Type B pancreatic cell (in vitro differentiated cells): ENCODE data around the gene BIVM. TPM values are rescaled to one million over a fixed set of nuclear protein-coding genes. Genes with fewer than 3 reads are reported as not detected.

Experiments
- DNase-seq: peaks from one replicate; pipeline ENCODE4 v3.0.0; 2021; ENCODE audit warnings: mixed read lengths; ENCODE audit not compliant: unreplicated experiment; ENCODE audit errors: extremely low spot score
- H3K27ac Mint-ChIP-seq: 2 replicates; pipeline ENCODE4 v1.8.0; 2021; ENCODE audit warnings: mild to moderate bottlenecking, mixed read lengths
- H3K27me3 Mint-ChIP-seq: 2 replicates; pipeline ENCODE4 v1.8.0; 2021; ENCODE audit warnings: mixed read lengths
- H3K36me3 Mint-ChIP-seq: 2 replicates; pipeline ENCODE4 v1.8.0; 2021; ENCODE audit warnings: mixed read lengths
- H3K4me1 Mint-ChIP-seq: one replicate; pipeline ENCODE4 v1.8.0; 2021; ENCODE audit warnings: mixed read lengths; ENCODE audit not compliant: unreplicated experiment
- H3K4me3 Mint-ChIP-seq: 2 replicates; pipeline ENCODE4 v1.8.0; 2021; ENCODE audit warnings: mild to moderate bottlenecking, mixed read lengths
- H3K9me3 Mint-ChIP-seq: 2 replicates; pipeline ENCODE4 v1.8.0; 2021; ENCODE audit warnings: mixed read lengths
- CTCF ChIP-seq: fragments of 200-600 bp; sonication (generic); conservative IDR thresholded peaks from 2 replicates; pipeline ENCODE4 v1.5.0; 2021; ENCODE audit warnings: antibody characterized with exemption, mild to moderate bottlenecking
- total RNA-seq: library from RNA; stranded (reverse); gene quantifications from 2 replicates; pipeline ENCODE4 v1.2.1, GENCODE V29; 2021; ENCODE audit warnings: low replicate concordance

BIVM gene
- total RNA-seq, 1 donor from 2014 or later, result 30.0 TPM

GRCh38 chr13:102792396-102792795 is 6.5 kb upstream of the BIVM start:
- no peak for DNase-seq
- no peak overlapping the region for H3K27ac Mint-ChIP-seq
- no peak overlapping the region for H3K4me3 Mint-ChIP-seq
- H3K27me3 Mint-ChIP-seq, result no peaks in the 10 kb centered on the region
- no peak for TF ChIP-seq CTCF
- peaks cover 13% of the 10 kb centered on the region for H3K36me3 Mint-ChIP-seq
- no peaks in the 10 kb centered on the region for H3K4me1 Mint-ChIP-seq
- H3K9me3 Mint-ChIP-seq, result no peaks in the 10 kb centered on the region

- no peaks in the 10 kb centered on the region for H3K4me1 Mint-ChIP-seq
- H3K27ac Mint-ChIP-seq, result no peak overlapping the region
- no peaks in the 10 kb centered on the region for H3K27me3 Mint-ChIP-seq
- no peak overlapping the region for H3K4me3 Mint-ChIP-seq
- no peaks in the 10 kb centered on the region for H3K9me3 Mint-ChIP-seq
- TF ChIP-seq CTCF, result no peak
- peaks cover 8% of the 10 kb centered on the region for H3K36me3 Mint-ChIP-seq
- no peak for DNase-seq
Measured at GRCh38 chr13:102793611-102794355, 5.1 kb upstream of the BIVM start.

GRCh38 chr13:102799426-102800144 is 666 bp downstream of the BIVM start:
- Mint-ChIP-seq H3K4me1 (peaks cover 16% of the 10 kb centered on the region), H3K27me3 (no peaks in the 10 kb centered on the region), H3K9me3 (no peaks in the 10 kb centered on the region), H3K27ac (no peak overlapping the region), H3K36me3 (peaks cover 11% of the 10 kb centered on the region), H3K4me3 (peak overlapping the region; percentile 99)
- no peak for TF ChIP-seq CTCF
- peak; percentile 78 for DNase-seq

DNA sequence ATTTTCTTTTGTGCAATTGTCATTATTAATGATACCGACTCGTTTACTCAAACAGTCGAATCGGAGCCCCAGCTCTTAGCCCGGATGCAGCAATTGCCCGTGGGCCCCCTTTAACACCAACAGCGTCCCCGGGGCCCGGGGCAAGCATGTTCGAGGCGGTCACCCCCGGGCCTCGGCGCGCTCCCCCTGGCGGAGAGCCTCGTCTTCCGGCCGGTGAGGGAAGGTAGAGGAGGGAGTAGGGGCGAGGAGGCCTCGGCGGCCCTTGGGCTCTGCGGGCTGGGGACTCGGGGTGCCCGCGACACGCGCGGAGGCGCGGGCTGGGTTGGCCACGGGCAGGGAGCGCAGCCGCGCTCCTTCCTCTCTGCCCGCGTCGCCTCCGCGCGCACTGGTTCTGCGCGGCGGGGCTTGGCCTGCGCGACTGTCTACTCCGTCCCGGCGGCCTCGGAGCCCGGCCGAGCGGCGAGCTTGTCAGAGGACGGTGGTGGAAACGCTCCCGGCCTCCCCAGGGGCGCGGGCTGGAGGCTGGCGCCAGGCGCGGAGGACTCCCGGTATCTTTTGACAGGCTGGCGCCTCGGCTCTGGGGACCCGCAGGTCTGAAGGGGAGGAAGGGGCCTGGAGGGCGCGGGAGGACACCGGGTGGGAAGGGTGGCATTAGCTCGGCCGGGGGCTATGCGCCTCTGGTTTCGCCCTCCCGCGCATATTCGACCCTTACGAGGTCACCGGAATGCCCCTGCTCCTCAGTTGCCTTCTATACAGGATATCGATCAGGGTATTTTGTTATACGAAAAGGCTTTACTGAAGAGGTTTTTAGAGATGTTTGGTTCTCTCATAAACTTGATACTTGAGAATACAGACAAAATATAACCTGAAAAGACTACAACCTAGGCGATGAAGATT is 1.5 kb downstream of the BIVM start:
- peak overlapping the region; percentile 68 for H3K27ac Mint-ChIP-seq
- peak; percentile 89 for TF ChIP-seq CTCF
- H3K4me1 Mint-ChIP-seq, result peaks cover 16% of the 10 kb centered on the region
- no peaks in the 10 kb centered on the region for H3K9me3 Mint-ChIP-seq
- H3K36me3 Mint-ChIP-seq, result peaks cover 11% of the 10 kb centered on the region
- H3K27me3 Mint-ChIP-seq, result no peaks in the 10 kb centered on the region
- DNase-seq, result peak; percentile 91
- H3K4me3 Mint-ChIP-seq, result peak overlapping the region; percentile 99

DNA sequence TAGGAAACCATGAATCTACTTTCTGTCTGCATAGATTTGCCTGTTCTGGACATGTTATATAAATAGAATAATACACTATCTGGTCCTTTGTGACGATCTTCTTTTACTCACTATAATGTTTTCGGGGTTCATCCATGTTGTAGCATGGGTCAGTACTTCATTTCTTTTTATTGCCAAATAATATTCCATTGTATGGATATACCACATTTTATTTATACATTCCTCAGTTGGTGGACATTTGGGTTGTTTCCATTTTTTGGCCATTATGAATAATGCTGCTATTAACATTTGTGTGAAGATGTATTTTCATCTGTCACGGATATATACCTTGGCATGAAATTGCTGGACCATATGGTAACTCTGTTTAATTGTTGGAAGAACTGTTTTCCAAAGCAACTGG is 6.8 kb downstream of the BIVM start:
- no peak for TF ChIP-seq CTCF
- no peaks in the 10 kb centered on the region for H3K27me3 Mint-ChIP-seq
- no peak for DNase-seq
- no peaks in the 10 kb centered on the region for H3K9me3 Mint-ChIP-seq
- no peak overlapping the region for H3K27ac Mint-ChIP-seq
- peaks cover 26% of the 10 kb centered on the region for H3K36me3 Mint-ChIP-seq
- no peak overlapping the region for H3K4me3 Mint-ChIP-seq
- H3K4me1 Mint-ChIP-seq, result peaks cover 15% of the 10 kb centered on the region
